Cardiac fibroblast (primary cell): ENCODE data around the gene WDR33.

Experiments
- DNase-seq, 2 donors: peaks; one replicate each; pipeline versions ENCODE4 v3.0.0 to v3.0.0-alpha.2; 2010; ENCODE audit warnings: low read depth in 2 of 2
- H3K4me3 ChIP-seq, 2 donors: replicated peaks in 1 of 2; 1 replicate in 1 of 2; 2 replicates in 1 of 2; pipeline ENCODE4 v1.5.1; 2011; ENCODE audit warnings: low read depth in 2 of 2, low read length in 2 of 2, mild to moderate bottlenecking in 2 of 2, moderate library complexity in 1 of 2
- CTCF ChIP-seq: IDR thresholded peaks from one replicate; pipeline ENCODE4 v1.5.1; 2011; ENCODE audit warnings: low read depth, mild to moderate bottlenecking, low read length, inconsistent platforms

The WDR33 gene

GRCh38 chr2:127810619-127811396 lies at the start of gene WDR33:
Gene WDR33 (minus strand): TSS chr2:127811171. CDS start chr2:127770981, 40,190 bp downstream.
- peak within 1 kb of the TSS; percentile 89 to 90 for H3K4me3 ChIP-seq
- DNase-seq: peak; percentile 86 to 87
- no peak for TF ChIP-seq CTCF

GRCh38 chr2:127860130-127860529 lies 49.2 kb upstream of the WDR33 start:
- H3K4me3 ChIP-seq: no peak overlapping the region
- no peak for TF ChIP-seq CTCF
- DNase-seq: no peak

DNA sequence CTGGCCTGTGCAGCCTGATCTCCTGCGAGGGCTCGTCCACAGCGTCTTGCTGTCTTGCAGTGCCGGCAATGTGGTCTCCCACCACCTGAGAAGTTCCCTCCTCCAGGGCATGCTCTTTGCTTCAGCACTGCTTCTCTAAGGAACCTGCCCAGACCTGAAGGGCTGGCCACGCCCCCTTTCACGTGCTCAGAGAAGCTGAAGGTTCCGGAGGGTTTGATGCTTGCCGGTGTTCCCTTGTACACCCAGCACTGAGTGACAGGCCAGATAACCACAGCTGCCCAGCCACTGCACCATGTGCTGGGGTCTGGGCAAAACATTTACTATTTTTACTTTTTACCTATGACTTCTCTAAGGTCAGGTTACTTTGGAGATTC lies 48.7 kb upstream of the WDR33 start:
- no peak overlapping the region for H3K4me3 ChIP-seq
- TF ChIP-seq CTCF: no peak
- no peak for DNase-seq

DNA sequence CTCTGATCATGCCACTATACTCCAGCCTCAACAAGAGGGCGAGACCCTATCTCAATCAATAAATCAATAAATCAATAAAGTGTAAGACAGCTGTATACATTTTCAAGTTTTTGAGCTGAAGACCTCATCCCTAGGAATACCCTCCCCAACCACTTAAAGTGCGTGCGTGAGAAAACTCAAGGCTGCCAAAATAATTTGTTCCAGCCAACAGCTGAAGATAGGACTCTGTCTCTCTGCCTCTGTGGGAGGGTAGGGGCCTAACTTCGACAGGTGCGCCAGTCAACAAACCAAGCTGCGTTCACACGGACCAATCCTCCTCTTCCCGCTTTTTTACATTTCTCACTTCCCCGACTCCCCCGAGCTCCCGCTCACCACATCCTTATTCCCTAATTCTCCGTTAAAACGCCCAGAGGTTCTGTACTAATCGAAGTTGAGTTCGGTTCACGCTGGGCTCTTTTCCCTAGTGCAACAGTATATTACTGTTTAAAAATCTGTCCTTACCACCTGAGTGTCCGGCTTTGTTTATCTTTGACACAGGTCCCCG lies 46.4 kb upstream of the WDR33 start:
- TF ChIP-seq CTCF: no peak
- H3K4me3 ChIP-seq: peak overlapping the region; percentile 77 to 98
- DNase-seq: no peak

DNA sequence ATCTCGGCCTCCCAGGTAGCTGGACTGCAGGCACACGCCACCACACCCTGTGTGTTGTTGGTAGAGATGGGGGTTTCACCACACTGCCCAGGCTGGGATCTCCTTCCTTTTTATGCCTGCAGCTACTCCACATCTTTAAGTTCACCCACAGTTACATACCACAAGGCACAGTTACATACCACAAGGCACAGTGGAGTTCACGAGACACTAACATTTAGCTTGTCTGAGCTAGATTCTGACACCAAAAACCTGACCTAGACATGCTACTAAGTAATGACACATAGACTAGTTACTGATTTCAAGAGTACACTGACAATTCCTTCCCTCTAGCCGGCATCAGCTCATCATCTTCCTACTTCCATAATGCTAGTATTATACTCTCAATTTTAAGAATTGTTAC lies 42.7 kb upstream of the WDR33 start:
- no peak for DNase-seq
- no peak overlapping the region for H3K4me3 ChIP-seq
- no peak for TF ChIP-seq CTCF

DNA sequence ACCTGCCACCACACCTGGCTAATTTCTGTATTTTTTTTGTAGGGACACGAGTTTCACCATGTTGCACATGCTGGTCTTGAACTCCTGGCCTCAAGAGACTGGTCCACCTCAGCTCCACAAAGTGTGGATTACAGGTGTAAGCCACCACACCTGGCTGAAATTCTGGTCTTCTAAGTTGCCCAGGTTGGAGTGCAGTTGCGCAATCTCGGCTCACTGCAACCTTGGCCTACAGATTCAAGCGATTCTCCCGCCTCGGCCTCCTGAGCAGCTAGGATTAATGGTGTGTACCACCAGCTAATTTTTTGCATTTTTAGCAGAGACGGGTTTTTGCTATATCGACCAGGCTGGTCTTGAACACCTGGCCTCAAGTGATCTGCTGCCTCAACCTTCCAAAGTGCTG lies 41.4 kb upstream of the WDR33 start:
- TF ChIP-seq CTCF: no peak
- DNase-seq: no peak
- H3K4me3 ChIP-seq: no peak overlapping the region
